IMR-90 (cell line): Measurements from ENCODE around the gene EIF4H. TPM values are rescaled to one million over a fixed set of nuclear protein-coding genes. Genes with fewer than 3 reads are reported as not detected.
A peak's percentile ranks its signal among the peaks of the same experiment; 100 is the strongest.

Source experiments
- ATAC-seq: fragments of 200-7000 bp; cut with Tn5 transposase; 2 replicates; pipeline ENCODE4 v1.9.1; 2020; ENCODE audit warnings: low read depth, mild to moderate bottlenecking, moderate library complexity
- BruUV-seq: library from RNA; stranded (reverse); fragments of 400-500 nt; replicated peaks from 2 replicates; lab custom pipeline; 2021; lab: Mats Ljungman, UMichigan
- CTCF ChIA-PET: fragments of 300-600 bp; formaldehyde crosslinking; extraction: SDS; loops from one replicate; lab custom pipeline; 2021; ENCODE audit warnings: antibody characterized with exemption; lab: Yijun Ruan, JAX
- POLR2A ChIA-PET: fragments of 300-600 bp; sonication (Branson Sonifier 250); formaldehyde crosslinking; loops from one replicate; lab custom pipeline; 2022; ENCODE audit warnings: antibody characterized with exemption; ENCODE audit not compliant: unreplicated experiment; lab: Charles Lee
- DNase-seq: peaks from one replicate; pipeline ENCODE4 v3.0.0; 2013
- H2AFZ ChIP-seq: replicated peaks from 2 replicates; pipeline ENCODE3; 2013; ENCODE audit warnings: low read length, mild to moderate bottlenecking; ENCODE audit not compliant: poor library complexity
- H2AK5ac ChIP-seq: 2 replicates; pipeline ENCODE4 v1.6.1; 2013; ENCODE audit warnings: low read depth, low read length, inconsistent platforms
- H2AK9ac ChIP-seq: replicated peaks from 2 replicates; pipeline ENCODE3; 2013; ENCODE audit warnings: mild to moderate bottlenecking, low read depth, low read length, moderate library complexity; ENCODE audit not compliant: poor library complexity
- H2BK120ac ChIP-seq: 2 replicates; pipeline ENCODE4 v1.6.1; 2013; ENCODE audit warnings: low read depth, low read length, inconsistent platforms
- H2BK15ac ChIP-seq: 3 replicates; pipeline ENCODE4 v1.6.1; 2013; ENCODE audit warnings: low read depth, low read length, inconsistent platforms
- H2BK20ac ChIP-seq: 2 replicates; pipeline ENCODE4 v1.6.1; 2013; ENCODE audit warnings: low read depth, mild to moderate bottlenecking, inconsistent platforms, low read length, moderate library complexity
- H2BK5ac ChIP-seq: 2 replicates; pipeline ENCODE4 v1.6.1; 2013; ENCODE audit warnings: mild to moderate bottlenecking, low read depth, low read length, inconsistent platforms; ENCODE audit not compliant: poor library complexity, severe bottlenecking
- H3K14ac ChIP-seq: replicated peaks from 2 replicates; pipeline ENCODE4 v1.6.1; 2013; ENCODE audit warnings: low read depth, low read length, inconsistent platforms
- H3K18ac ChIP-seq: 2 replicates; pipeline ENCODE4 v1.6.1; 2013; ENCODE audit warnings: low read depth, low read length, control low read depth
- H3K23ac ChIP-seq: 2 replicates; pipeline ENCODE4 v1.6.1; 2013; ENCODE audit warnings: low read depth, low read length, inconsistent platforms
- H3K27ac ChIP-seq: 2 replicates; pipeline ENCODE4 v1.5.1; 2013; ENCODE audit warnings: mild to moderate bottlenecking, control low read depth, low read length; ENCODE audit not compliant: insufficient read depth
- H3K27me3 ChIP-seq: 2 replicates; pipeline ENCODE4 v1.6.1; 2013; ENCODE audit warnings: low read length; ENCODE audit not compliant: control insufficient read depth, insufficient read depth
- H3K36me3 ChIP-seq: 2 replicates; pipeline ENCODE4 v1.6.1; 2013; ENCODE audit warnings: low read length, mixed read lengths; ENCODE audit not compliant: control insufficient read depth, insufficient read depth
- H3K4ac ChIP-seq: 2 replicates; pipeline ENCODE4 v1.6.1; 2013; ENCODE audit warnings: low read depth, low read length, inconsistent platforms
- H3K4me1 ChIP-seq: 2 replicates; pipeline ENCODE4 v1.6.1; 2013; ENCODE audit warnings: low read length, mixed read lengths; ENCODE audit not compliant: control insufficient read depth, insufficient read depth
- H3K4me2 ChIP-seq: 2 replicates; pipeline ENCODE4 v1.6.1; 2013; ENCODE audit warnings: low read depth, mild to moderate bottlenecking, control low read depth, low read length, moderate library complexity
- H3K4me3 ChIP-seq: 2 replicates; pipeline ENCODE4 v1.5.1; 2013; ENCODE audit warnings: low read depth, mild to moderate bottlenecking, control low read depth, low read length, moderate library complexity; ENCODE audit not compliant: insufficient read depth
- H3K56ac ChIP-seq: 2 replicates; pipeline ENCODE4 v1.6.1; 2013; ENCODE audit warnings: low read length, inconsistent platforms; ENCODE audit not compliant: insufficient read depth; ENCODE audit errors: extremely low read depth
- H3K79me1 ChIP-seq, 2 experiments: 2 replicates each; pipeline ENCODE4 v1.6.1; 2013; ENCODE audit warnings: low read length in 2 of 2, inconsistent platforms in 1 of 2, low read depth in 1 of 2
- H3K9ac ChIP-seq: 2 replicates; pipeline ENCODE4 v1.6.1; 2013; ENCODE audit warnings: low read depth, low read length, control low read depth
- H3K9me1 ChIP-seq: 2 replicates; pipeline ENCODE4 v1.6.1; 2013; ENCODE audit warnings: low read length, inconsistent platforms; ENCODE audit not compliant: insufficient read depth
- H3K9me3 ChIP-seq: 2 replicates; pipeline ENCODE4 v1.6.1; 2013; ENCODE audit warnings: low read length; ENCODE audit not compliant: control insufficient read depth, insufficient read depth
- H4K20me1 ChIP-seq: 2 replicates; pipeline ENCODE4 v1.6.1; 2013; ENCODE audit warnings: low read length, inconsistent platforms; ENCODE audit not compliant: insufficient read depth
- H4K5ac ChIP-seq: 2 replicates; pipeline ENCODE4 v1.6.1; 2013; ENCODE audit warnings: mild to moderate bottlenecking, low read depth, low read length, control low read depth
- H4K8ac ChIP-seq, 2 experiments: 2 replicates each; pipeline ENCODE4 v1.6.1; 2013; ENCODE audit warnings: low read depth in 2 of 2, low read length in 2 of 2, control low read depth in 1 of 2, inconsistent platforms in 1 of 2
- H4K91ac ChIP-seq: 2 replicates; pipeline ENCODE4 v1.6.1; 2013; ENCODE audit warnings: low read depth, low read length, inconsistent platforms; ENCODE audit not compliant: insufficient read depth
- BHLHE40 ChIP-seq: fragments of 150-350 bp; IDR thresholded peaks from 2 replicates; pipeline ENCODE4 v1.6.1; 2016; ENCODE audit warnings: mild to moderate bottlenecking, low read depth, low read length
- CEBPB ChIP-seq: IDR thresholded peaks from 2 replicates; pipeline ENCODE4 v1.6.1; 2012; ENCODE audit warnings: low read depth, low read length, improper control_type of control experiment
- CHD1 ChIP-seq: IDR thresholded peaks from 2 replicates; pipeline ENCODE4 v1.6.1; 2012; ENCODE audit warnings: low read depth, low read length, improper control_type of control experiment
- FOS ChIP-seq: fragments of 150-350 bp; IDR thresholded peaks from 2 replicates; pipeline ENCODE4 v1.6.1; 2016; ENCODE audit warnings: low read depth, low read length
- MAFK ChIP-seq: IDR thresholded peaks from 2 replicates; pipeline ENCODE4 v1.6.1; 2012; ENCODE audit warnings: low read depth, low read length, improper control_type of control experiment
- MXI1 ChIP-seq: IDR thresholded peaks from 2 replicates; pipeline ENCODE4 v1.6.1; 2012; ENCODE audit warnings: low read depth, mild to moderate bottlenecking, low read length, moderate library complexity, borderline replicate concordance
- NFE2L2 ChIP-seq: fragments of 150-350 bp; IDR thresholded peaks from 2 replicates; pipeline ENCODE4 v1.6.1; 2016; ENCODE audit warnings: low read depth, mild to moderate bottlenecking, low read length
- POLR2A ChIP-seq: IDR thresholded peaks from 2 replicates; pipeline ENCODE4 v1.6.1; 2012; ENCODE audit warnings: mild to moderate bottlenecking, low read depth, low read length
- RAD21 ChIP-seq: IDR thresholded peaks from 2 replicates; pipeline ENCODE4 v1.6.1; 2012; ENCODE audit warnings: low read length, improper control_type of control experiment
- RCOR1 ChIP-seq: IDR thresholded peaks from 2 replicates; pipeline ENCODE4 v1.6.1; 2012; ENCODE audit warnings: mild to moderate bottlenecking, low read length, improper control_type of control experiment; ENCODE audit not compliant: insufficient replicate concordance
- RFX5 ChIP-seq: IDR thresholded peaks from 2 replicates; pipeline ENCODE4 v1.8.0; 2012; ENCODE audit warnings: low read depth, mild to moderate bottlenecking, low read length, moderate library complexity
- SMC3 ChIP-seq: fragments of 150-350 bp; IDR thresholded peaks from 2 replicates; pipeline ENCODE4 v1.6.1; 2016; ENCODE audit warnings: low read depth, mild to moderate bottlenecking, antibody characterized with exemption, low read length, moderate library complexity
- WGBS, 2 experiments: methylation state at CpG; one replicate each; pipeline versions ENCODE4 v1.1.5 to v1.1.7; 2013; ENCODE audit warnings: missing lambda C conversion rate in 2 of 2; ENCODE audit not compliant: insufficient read length in 1 of 2; ENCODE audit errors: extremely low coverage in 2 of 2; 5-methylcytosine and 5-hydroxymethylcytosine counted together
- dilution Hi-C: fragments of 300-500 bp; cut with HindIII; formaldehyde crosslinking; loops from one replicate; pipeline ENCODE4 v1.14.3; 2018; ENCODE audit warnings: low sequenced_read_pairs; ENCODE audit not compliant: unreplicated experiment
- in situ Hi-C: fragments of 300-500 bp; cut with MboI; formaldehyde crosslinking; loops from 3 replicates; pipeline ENCODE4 v1.14.3; 2019; ENCODE audit warnings: low sequenced_read_pairs, inconsistent platforms, mixed read lengths
- intact Hi-C: fragments of 100-400 bp; cut with micrococcal nuclease; formaldehyde crosslinking; loops from 2 replicates; pipeline ENCODE4 v1.10.0; 2022
- polyA plus RNA-seq, 3 experiments: library from polyadenylated mRNA; depleted of rRNA; stranded (reverse); fragments of >200 nt; gene quantifications; 2 replicates each; pipeline ENCODE4 v1.2.3, GENCODE V29; 2012; ENCODE audit warnings: low replicate concordance in 1 of 3
- total RNA-seq: library from RNA; depleted of rRNA; stranded (reverse); fragments of >200 nt; gene quantifications from 2 replicates; pipeline ENCODE4 v1.2.3, GENCODE V29; 2012
- TF ChIP-seq, protein P1 (sequence below): conservative IDR thresholded peaks from 2 replicates; pipeline ENCODE4 v1.5.1; 2012; ENCODE audit warnings: mild to moderate bottlenecking, low read depth, low read length, improper control_type of control experiment
- TF ChIP-seq, protein P2 (sequence below): fragments of 150-350 bp; IDR thresholded peaks from 2 replicates; pipeline ENCODE4 v1.6.1; 2017; ENCODE audit warnings: mild to moderate bottlenecking, antibody characterized with exemption, low read length, low read depth
- TF ChIP-seq, protein P3 (sequence below): fragments of 150-350 bp; IDR thresholded peaks from 2 replicates; pipeline ENCODE4 v1.6.1; 2016; ENCODE audit warnings: low read depth, mild to moderate bottlenecking, low read length, moderate library complexity, borderline replicate concordance

The EIF4H gene
- total and polyA plus RNA-seq, 2 of the 4 experiments (the other 2 are of a cell fraction), result 241 to 321 TPM

GRCh38 chr7:74187915-74188675, 13.9 kb downstream of the EIF4H start:
- Histone ChIP-seq H3K18ac (no peak overlapping the region), H3K4ac (no peak overlapping the region), H3K23ac (0 out of 2 replicates have a peak overlapping the region, but pooled peaks have one; percentile 34), H3K9me1 (peaks cover 19% of the 10 kb centered on the region), H3K36me3 (peaks cover 41% of the 10 kb centered on the region), H3K56ac (no peak overlapping the region), H3K9ac (no peak overlapping the region), H2AK9ac (no peak overlapping the region), H3K4me1 (peaks cover 14% of the 10 kb centered on the region), H3K14ac (no peak overlapping the region), H3K4me2 (no peak overlapping the region), H2BK15ac (no peak overlapping the region), H4K5ac (no peak overlapping the region), H4K91ac (no peak overlapping the region), H3K9me3 (no peaks in the 10 kb centered on the region), H2AK5ac (no peak overlapping the region), H4K20me1 (peaks cover 86% of the 10 kb centered on the region), H3K79me1 (peaks cover 18 to 72% of the 10 kb centered on the region in 2 experiments), H3K27me3 (no peaks in the 10 kb centered on the region), H4K8ac (no peak overlapping the region), H2AFZ (no peak overlapping the region), H3K4me3 (no peak overlapping the region), H2BK20ac (no peak overlapping the region), H2BK120ac (no peak overlapping the region), H2BK5ac (peak overlapping the region; percentile 5), H3K27ac (no peak overlapping the region; the same call in 1 of the 2 replicates)
- intact Hi-C loops, result no loop called here
- in situ Hi-C loops, result no loop called here
- 92% methylated on average over 2 of the region's 11 CpGs; no CpG with 5 or more reads in 1 of the 2 experiments for WGBS, 2 experiments
- ATAC-seq (peak; percentile 86), DNase-seq (peak; percentile 69)
- BruUV-seq, result no TSS peak
- POLR2A ChIA-PET, result no interaction called here
- dilution Hi-C loops, result no loop called here
- CTCF ChIA-PET, result no interaction called here
- no peak for TF ChIP-seq NFE2L2
- TF ChIP-seq POLR2A, result no peak
- TF ChIP-seq, protein P1, sequence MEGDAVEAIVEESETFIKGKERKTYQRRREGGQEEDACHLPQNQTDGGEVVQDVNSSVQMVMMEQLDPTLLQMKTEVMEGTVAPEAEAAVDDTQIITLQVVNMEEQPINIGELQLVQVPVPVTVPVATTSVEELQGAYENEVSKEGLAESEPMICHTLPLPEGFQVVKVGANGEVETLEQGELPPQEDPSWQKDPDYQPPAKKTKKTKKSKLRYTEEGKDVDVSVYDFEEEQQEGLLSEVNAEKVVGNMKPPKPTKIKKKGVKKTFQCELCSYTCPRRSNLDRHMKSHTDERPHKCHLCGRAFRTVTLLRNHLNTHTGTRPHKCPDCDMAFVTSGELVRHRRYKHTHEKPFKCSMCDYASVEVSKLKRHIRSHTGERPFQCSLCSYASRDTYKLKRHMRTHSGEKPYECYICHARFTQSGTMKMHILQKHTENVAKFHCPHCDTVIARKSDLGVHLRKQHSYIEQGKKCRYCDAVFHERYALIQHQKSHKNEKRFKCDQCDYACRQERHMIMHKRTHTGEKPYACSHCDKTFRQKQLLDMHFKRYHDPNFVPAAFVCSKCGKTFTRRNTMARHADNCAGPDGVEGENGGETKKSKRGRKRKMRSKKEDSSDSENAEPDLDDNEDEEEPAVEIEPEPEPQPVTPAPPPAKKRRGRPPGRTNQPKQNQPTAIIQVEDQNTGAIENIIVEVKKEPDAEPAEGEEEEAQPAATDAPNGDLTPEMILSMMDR, result no peak
- TF ChIP-seq CHD1, result no peak
- TF ChIP-seq RCOR1, result no peak
- TF ChIP-seq, protein P2, sequence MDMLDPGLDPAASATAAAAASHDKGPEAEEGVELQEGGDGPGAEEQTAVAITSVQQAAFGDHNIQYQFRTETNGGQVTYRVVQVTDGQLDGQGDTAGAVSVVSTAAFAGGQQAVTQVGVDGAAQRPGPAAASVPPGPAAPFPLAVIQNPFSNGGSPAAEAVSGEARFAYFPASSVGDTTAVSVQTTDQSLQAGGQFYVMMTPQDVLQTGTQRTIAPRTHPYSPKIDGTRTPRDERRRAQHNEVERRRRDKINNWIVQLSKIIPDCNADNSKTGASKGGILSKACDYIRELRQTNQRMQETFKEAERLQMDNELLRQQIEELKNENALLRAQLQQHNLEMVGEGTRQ, result no peak
- no peak for TF ChIP-seq CEBPB
- TF ChIP-seq RAD21, result no peak
- TF ChIP-seq MAFK, result no peak
- no peak for TF ChIP-seq FOS
- no peak for TF ChIP-seq SMC3
- TF ChIP-seq BHLHE40, result no peak
- TF ChIP-seq, protein P3, sequence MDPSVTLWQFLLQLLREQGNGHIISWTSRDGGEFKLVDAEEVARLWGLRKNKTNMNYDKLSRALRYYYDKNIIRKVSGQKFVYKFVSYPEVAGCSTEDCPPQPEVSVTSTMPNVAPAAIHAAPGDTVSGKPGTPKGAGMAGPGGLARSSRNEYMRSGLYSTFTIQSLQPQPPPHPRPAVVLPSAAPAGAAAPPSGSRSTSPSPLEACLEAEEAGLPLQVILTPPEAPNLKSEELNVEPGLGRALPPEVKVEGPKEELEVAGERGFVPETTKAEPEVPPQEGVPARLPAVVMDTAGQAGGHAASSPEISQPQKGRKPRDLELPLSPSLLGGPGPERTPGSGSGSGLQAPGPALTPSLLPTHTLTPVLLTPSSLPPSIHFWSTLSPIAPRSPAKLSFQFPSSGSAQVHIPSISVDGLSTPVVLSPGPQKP, result no peak
- no peak for TF ChIP-seq MXI1
- no peak for TF ChIP-seq RFX5
